ENCODE measurements around the gene DCST1.
A peak's percentile ranks its signal among the peaks of the same experiment; 100 is the strongest.

The DCST1 gene

DNA sequence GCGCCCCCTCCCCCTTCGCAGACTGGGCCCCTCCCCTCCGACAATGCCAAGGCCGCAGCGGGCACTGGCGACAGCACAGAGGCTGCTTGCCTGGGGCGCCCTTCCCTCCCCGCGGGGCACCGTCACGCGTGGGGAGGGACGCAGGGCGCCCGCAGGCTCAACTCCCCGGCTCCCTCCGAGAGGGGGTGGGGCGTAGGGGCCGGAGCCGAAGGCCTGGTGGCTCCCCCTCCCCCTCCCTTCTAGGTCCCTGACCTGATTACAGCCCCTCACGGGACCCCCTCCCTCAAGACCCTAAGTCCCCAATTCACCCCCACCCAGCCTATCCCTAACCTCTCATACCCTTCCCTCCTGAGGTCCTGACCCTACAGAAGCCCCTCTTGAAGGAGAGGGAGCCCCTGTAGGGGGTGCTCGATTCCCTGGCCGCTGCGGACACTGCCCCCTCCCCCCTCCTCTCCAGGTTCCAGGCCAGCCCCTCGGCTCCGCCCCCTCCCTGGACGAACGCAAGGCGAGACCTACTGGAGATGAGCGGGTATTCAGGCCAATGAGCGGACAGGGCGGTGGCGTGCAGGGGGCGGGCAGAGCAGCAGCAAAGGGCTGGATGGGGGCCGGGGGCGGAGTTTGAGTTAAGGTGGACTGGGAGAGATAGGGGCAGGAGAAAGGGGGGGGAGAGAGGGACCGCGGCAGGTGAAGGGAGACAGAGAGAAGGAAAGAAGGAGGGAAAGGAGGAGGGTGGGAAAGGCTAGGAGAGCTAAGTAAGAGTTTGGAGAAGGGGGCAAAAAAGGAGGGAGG is 31.8 kb upstream of the DCST1 start:
- peak; percentile 95 for DNase-seq

GRCh38 chr1:155002464-155003226 is 31.0 kb upstream of the DCST1 start, which contains the start of gene ZBTB7B:
Gene ZBTB7B, plus strand, starts transcription at chr1:155002802. Its CDS starts 11,859 bp downstream, at chr1:155014661.
- no peak for DNase-seq

GRCh38 chr1:155003227-155003765 is 30.3 kb upstream of the DCST1 start:
- DNase-seq, result no peak

GRCh38 chr1:155003766-155004351 is 29.8 kb upstream of the DCST1 start:
- no peak for DNase-seq

DNA sequence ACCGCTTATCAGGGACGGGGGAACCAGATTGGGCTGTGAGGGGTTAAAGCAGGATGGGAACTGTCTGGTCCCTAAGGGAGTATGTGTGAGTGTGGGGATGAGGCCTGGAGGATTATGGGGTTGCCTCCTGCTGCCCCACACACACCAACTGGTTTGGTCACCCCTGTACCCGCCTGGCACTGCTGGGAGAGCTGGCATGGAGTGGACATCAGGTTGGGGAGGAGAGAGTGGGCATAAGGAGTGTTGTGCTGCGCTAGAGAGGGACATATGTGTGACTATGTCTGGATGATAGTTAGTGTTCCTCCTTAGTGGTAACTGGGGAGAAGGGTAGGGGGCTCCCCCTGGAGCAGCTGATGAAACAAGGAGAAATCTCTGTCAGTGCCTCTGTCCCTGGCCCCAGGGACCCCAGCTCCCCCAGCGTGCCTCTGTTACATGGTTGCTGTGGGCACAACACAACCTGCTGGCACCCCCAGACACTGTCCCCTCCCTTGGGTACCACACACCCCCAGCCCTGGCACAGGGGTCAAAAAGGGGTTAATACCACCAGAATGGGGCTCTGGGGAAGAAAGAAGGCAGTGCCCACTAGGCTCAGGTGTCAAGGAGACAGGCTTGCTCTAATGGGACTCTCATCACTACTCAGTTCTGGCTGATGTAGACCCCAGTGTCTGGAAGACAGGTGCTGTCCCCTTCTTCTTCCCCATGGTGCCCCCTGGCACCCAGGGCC is 29.1 kb upstream of the DCST1 start:
- DNase-seq, result no peak

GRCh38 chr1:155005076-155006011 is 28.3 kb upstream of the DCST1 start:
- DNase-seq, result peak; percentile 26

- DNase-seq, result peak; percentile 18
These were observed 27.0 kb upstream of the DCST1 start for GRCh38 chr1:155006601-155007101.

DNA sequence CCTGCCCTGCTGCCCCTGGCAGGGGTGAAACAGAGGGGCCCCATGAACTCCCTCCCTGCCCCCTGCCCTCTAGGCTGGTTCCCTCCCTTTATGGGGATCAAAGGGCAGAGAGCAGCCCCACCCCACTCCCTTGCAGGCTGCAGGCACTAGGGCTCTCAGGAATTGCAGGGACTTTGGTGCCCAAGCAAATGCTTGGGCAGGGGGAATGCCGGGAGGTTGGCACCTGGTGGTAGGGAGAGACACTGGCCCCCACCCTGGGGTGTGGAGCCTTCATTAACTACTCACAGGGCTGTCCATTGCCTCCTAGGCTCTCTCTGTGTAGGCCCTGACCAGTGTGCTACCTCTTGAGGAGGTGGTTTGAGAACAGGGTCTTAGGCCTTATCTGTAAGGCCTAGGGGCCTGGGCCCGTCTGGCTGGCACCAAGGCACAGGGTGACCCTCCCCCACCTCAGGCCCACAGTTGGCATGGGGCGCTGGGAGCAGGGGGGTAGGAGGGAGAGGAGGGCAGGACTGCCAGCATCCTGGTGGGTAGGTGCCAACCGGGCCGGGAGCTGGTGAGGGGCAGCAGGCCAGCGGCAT is 26.3 kb upstream of the DCST1 start:
- no peak for DNase-seq

- DNase-seq, result no peak
These were observed 25.3 kb upstream of the DCST1 start for GRCh38 chr1:155008015-155008941.

GRCh38 chr1:155009221-155009711 is 24.4 kb upstream of the DCST1 start:
- DNase-seq, result no peak

DNA sequence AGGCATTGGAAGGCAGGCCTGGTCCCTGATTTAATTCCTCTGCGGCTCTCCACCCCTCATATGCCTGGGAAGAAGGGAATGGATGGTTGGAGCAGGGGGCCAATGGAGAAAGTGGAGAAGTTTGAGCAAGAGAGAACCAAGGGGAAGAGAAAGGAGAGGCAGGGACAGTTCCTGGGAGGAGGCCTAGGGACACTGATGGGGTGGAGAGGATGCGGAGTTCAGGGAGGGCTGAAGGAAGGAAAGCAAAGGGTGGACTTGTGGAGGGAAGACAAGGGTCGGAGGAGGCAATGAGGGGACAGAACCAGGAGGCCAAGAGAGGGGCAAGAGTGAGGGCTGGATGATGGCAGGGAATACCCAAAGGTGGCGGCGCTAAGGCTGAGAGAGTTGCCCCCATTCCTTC is 23.9 kb upstream of the DCST1 start:
- DNase-seq, result no peak

DNA sequence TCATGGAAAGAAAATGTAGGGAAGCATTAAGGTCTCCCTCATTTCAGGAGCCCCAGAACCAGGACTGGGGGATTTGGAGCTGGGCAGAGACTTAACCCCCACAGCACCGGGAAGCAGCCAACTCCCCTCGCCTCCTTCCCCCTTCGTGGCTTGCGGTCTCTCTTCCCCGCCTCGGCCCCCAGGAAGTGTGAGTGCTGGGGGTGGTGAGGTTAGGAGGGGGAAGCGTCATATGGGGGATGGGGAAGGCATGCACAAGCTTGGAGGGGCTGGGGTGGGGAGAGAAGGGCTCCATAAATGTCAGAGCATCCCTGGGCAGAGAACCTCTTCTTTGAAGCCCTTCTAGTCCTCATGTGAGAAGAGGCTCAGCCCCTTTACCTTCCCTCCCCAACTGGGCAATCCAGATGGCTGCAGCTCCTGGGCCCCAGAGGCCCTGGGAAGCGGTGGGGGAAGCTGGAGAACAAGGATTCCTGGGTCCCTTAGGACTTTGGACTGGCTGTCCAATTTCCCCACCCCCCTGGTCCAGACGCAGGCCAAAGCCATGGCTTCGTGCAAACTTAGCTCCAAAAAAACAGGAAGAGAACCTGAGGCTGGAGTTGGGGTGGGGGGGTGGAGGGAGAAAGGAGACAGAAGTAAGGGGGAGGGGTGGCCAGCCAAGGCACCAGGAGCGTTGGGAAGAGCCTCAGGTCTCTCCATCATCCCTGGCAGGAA is 23.3 kb upstream of the DCST1 start:
- DNase-seq, result no peak

GRCh38 chr1:155011004-155011416 is 22.6 kb upstream of the DCST1 start:
- no peak for DNase-seq

DNA sequence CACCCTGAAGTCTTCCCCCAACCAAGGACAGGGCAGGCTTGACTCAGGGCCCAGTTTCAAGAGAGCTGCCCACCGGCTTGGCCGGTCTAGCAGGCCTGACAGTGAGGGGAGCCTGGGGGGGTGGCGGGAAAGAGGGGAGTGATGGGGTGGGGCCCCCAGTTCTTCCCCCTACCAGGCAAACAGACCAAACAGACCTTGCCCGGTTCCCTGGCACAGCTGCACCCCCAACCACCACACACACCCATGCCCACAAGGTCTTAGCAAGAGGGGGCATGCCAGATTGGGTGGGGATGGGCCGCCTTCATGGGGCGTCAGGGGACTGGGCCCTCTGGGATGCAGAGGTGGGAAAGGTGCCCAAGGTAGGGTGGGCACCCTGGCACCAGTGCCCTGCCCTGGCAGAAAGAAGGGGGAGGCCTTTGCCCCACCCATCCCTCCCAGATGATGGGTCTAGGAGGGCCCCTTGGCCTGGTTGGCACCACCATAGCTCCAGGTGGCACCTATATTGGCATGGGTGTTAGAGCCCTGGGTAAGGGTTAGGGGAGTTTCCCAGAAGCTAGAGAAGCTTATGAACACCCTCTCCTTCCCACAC is 22.1 kb upstream of the DCST1 start:
- DNase-seq, result no peak

DNA sequence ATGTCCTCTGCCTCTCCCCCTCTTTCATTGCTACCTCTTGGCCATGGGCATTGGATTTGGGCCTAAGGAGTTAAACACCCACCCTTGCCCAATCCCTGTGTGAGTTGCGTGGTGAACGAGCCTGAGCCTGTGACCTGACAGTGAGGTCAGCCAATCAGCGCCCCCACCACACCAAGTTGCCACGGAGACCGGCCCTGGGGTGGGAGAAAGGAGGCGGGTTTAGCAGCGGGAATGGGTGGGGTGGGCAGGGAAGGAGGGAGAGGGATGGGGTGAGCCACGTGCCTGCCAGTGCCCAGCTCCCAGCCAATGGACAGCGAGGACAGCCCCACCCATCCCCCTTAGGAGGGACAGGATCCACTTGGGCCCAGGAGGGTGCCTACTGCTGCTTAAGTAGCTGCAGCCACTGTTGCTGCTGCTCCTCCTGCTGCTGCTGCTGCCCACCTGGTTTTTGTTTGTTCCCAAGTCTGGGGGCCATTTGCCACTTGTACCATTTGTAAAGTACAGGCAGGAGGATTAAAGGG is 21.5 kb upstream of the DCST1 start:
- peak; percentile 83 for DNase-seq

GRCh38 chr1:155012776-155013602 is 20.6 kb upstream of the DCST1 start:
- DNase-seq, result no peak

GRCh38 chr1:155013632-155014031 is 20.0 kb upstream of the DCST1 start:
- DNase-seq, result no peak

All from DMS 273 treated with DMSO at 0.1 percent for 48 hours (cell line).